ENCODE data around the gene SV2C.

The SV2C gene

DNA sequence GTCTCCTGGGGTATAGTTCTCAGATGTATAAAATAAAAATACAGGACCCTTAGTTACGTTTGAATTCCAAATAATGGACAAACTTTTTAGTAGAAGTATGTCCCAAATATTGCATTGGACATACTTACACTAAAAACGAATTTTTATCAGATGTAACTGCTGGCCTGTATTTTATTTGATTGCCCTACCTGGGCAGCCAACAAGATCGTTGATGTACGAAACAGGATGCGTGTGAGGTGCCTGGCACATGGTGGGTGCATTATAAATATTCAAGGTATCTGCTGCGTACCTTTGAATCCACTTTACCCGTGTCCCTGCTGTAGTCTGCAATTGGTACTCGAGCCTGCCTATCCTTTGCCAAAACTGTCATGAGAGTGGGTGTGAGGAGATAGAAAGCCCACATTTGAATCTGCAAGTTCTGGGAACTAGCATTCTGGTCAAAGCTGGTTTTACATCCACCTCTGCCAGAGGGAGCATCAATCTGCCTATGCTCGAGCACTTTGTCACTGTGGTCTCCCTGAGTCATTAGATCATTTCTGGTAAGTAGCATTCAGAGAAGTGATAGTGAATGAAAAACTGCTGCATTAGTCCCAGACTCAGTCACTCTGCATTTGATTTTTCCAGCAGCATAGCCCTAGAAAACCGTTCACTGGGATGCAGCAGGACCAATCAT is 186.2 kb downstream of the SV2C start:
- Mint-ChIP-seq H3K4me3 (no peak overlapping the region), H3K36me3 (ENCODE audit: low read depth) (no peaks in the 10 kb centered on the region), H3K9me3 (no peaks in the 10 kb centered on the region), H3K27ac (peak overlapping the region; percentile 44 to 77 (median 55)), H3K27me3 (ENCODE audit: low read depth) (no peaks in the 10 kb centered on the region), H3K4me1 (peaks cover 18% of the 10 kb centered on the region)
- no peak for TF ChIP-seq CTCF (IDR thresholded peaks at IDR 0.05; ENCODE audit: unreplicated experiment in 3 of 3)

- Mint-ChIP-seq H3K36me3 (ENCODE audit: low read depth) (no peaks in the 10 kb centered on the region), H3K27me3 (ENCODE audit: low read depth) (no peaks in the 10 kb centered on the region), H3K4me3 (no peak overlapping the region), H3K4me1 (peaks cover 21% of the 10 kb centered on the region), H3K27ac (peak overlapping the region; percentile 44 to 77 (median 55)), H3K9me3 (no peaks in the 10 kb centered on the region)
- no peak for TF ChIP-seq CTCF (IDR thresholded peaks at IDR 0.05; ENCODE audit: unreplicated experiment in 3 of 3)
Measured at GRCh38 chr5:76269932-76270610, 186.9 kb downstream of the SV2C start.

DNA sequence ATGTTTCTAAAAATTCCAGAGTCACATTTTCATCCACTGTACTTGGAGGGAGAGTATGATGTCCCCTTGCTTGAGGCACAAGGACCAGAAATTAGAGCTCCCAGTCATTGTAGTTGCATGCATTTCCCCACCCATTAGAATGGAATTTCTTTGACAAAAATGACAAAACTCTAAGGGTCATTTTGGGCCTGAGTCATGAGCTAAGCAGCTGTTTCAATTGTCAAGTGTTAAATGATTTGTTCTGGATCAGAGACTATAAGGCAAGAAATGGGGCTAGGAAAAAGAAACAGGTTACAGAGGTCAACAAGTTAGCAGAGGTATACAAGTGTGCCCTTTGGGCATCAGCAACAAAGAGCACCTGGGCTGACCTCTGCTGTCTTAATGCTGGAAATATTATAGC is 188.7 kb downstream of the SV2C start:
- no peak for TF ChIP-seq CTCF (IDR thresholded peaks at IDR 0.05; ENCODE audit: unreplicated experiment in 3 of 3)
- Mint-ChIP-seq H3K4me3 (no peak overlapping the region), H3K27me3 (ENCODE audit: low read depth) (no peaks in the 10 kb centered on the region), H3K4me1 (peaks cover 21% of the 10 kb centered on the region), H3K9me3 (no peaks in the 10 kb centered on the region), H3K36me3 (ENCODE audit: low read depth) (no peaks in the 10 kb centered on the region), H3K27ac (no peak overlapping the region)

GRCh38 chr5:76273206-76273885 is 190.2 kb downstream of the SV2C start:
- peaks cover 21% of the 10 kb centered on the region for H3K4me1 Mint-ChIP-seq
- H3K4me3 Mint-ChIP-seq, result no peak overlapping the region
- no peaks in the 10 kb centered on the region for H3K9me3 Mint-ChIP-seq
- no peak for TF ChIP-seq CTCF (IDR thresholded peaks at IDR 0.05; ENCODE audit: unreplicated experiment in 3 of 3)
- H3K27me3 Mint-ChIP-seq (ENCODE audit: low read depth), result no peaks in the 10 kb centered on the region
- H3K27ac Mint-ChIP-seq, result peak overlapping the region in 2 of 3 experiments; percentile 53 to 74
- no peaks in the 10 kb centered on the region for H3K36me3 Mint-ChIP-seq (ENCODE audit: low read depth)

DNA sequence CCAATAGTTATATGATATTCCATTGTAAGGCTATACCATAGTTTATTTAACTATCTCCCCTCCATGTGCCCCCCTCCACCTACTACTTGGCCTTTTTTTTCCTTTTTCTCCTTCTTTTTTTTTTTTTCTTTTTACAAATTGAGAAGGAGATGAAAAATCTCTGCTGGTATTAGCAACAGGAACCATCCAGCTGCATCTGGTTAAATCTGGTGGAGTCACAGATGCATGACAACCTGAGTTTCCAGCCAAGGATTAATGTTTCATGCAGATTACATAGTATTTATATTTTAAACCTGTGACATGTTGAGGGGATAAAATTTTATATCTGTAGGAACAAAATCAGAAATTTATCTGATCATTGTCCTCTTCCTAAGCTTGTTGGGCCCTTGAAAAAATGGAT is 191.4 kb downstream of the SV2C start:
- no peaks in the 10 kb centered on the region for H3K36me3 Mint-ChIP-seq (ENCODE audit: low read depth)
- peak overlapping the region in 2 of 3 experiments; percentile 53 to 61 for H3K27ac Mint-ChIP-seq
- H3K9me3 Mint-ChIP-seq, result no peaks in the 10 kb centered on the region
- no peaks in the 10 kb centered on the region for H3K27me3 Mint-ChIP-seq (ENCODE audit: low read depth)
- H3K4me1 Mint-ChIP-seq, result peaks cover 18% of the 10 kb centered on the region
- no peak for TF ChIP-seq CTCF (IDR thresholded peaks at IDR 0.05; ENCODE audit: unreplicated experiment in 3 of 3)
- no peak overlapping the region for H3K4me3 Mint-ChIP-seq

Measured in nephron (organoid).